GM21515 (cell line): Measurements from ENCODE around the gene CLK4.
"Not testable (repeated sequence)": the region's sequence is repeated elsewhere in the genome, so short reads cannot be mapped to it uniquely, and the experiment has no call there.

Source experiments
- ATAC-seq: cut with Tn5 transposase; IDR thresholded peaks from one replicate; pipeline ENCODE4 v1.9.1; 2021; ENCODE audit not compliant: unreplicated experiment

The CLK4 gene

GRCh38 chr5:178587763-178588611, 38.9 kb downstream of the CLK4 start:
- ATAC-seq = no peak

GRCh38 chr5:178586396-178586795, 40.5 kb downstream of the CLK4 start:
- no peak for ATAC-seq

- ATAC-seq = not testable (repeated sequence)
Measured at GRCh38 chr5:178585421-178585820, 41.4 kb downstream of the CLK4 start.

GRCh38 chr5:178583279-178583678, 43.6 kb downstream of the CLK4 start:
- ATAC-seq = no peak

- ATAC-seq = no peak
Measured at GRCh38 chr5:178582291-178582690, 44.6 kb downstream of the CLK4 start.

- ATAC-seq = no peak
Measured at GRCh38 chr5:178581621-178582020, 45.2 kb downstream of the CLK4 start.

- ATAC-seq = no peak
Measured at GRCh38 chr5:178580271-178580955, 46.4 kb downstream of the CLK4 start.

- no peak for ATAC-seq
Measured at GRCh38 chr5:178577944-178578343, 48.9 kb downstream of the CLK4 start.

- no peak for ATAC-seq
Measured at GRCh38 chr5:178577376-178577839, 49.4 kb downstream of the CLK4 start.

- no peak for ATAC-seq
Measured at GRCh38 chr5:178576591-178577351, 50.1 kb downstream of the CLK4 start.

GRCh38 chr5:178573216-178573615, 53.6 kb downstream of the CLK4 start:
- ATAC-seq = no peak

GRCh38 chr5:178572617-178573016, 54.2 kb downstream of the CLK4 start:
- no peak for ATAC-seq

- ATAC-seq = no peak
Measured at GRCh38 chr5:178569485-178569884, 57.4 kb downstream of the CLK4 start.

- ATAC-seq = no peak
Measured at GRCh38 chr5:178564811-178565550, 61.9 kb downstream of the CLK4 start.

- ATAC-seq = no peak
Measured at GRCh38 chr5:178564397-178564796, 62.5 kb downstream of the CLK4 start.

GRCh38 chr5:178563621-178564020, 63.2 kb downstream of the CLK4 start:
- ATAC-seq = no peak

- no peak for ATAC-seq
Measured at GRCh38 chr5:178561746-178562264, 65.0 kb downstream of the CLK4 start.

- no peak for ATAC-seq
Measured at GRCh38 chr5:178560911-178561310, 65.9 kb downstream of the CLK4 start.

GRCh38 chr5:178557416-178557815, 69.4 kb downstream of the CLK4 start:
- ATAC-seq = no peak

- no peak for ATAC-seq
Measured at GRCh38 chr5:178555771-178556211, 71.1 kb downstream of the CLK4 start.
